ENCODE measurements around the gene SPO11. TPM values are rescaled to one million over a fixed set of nuclear protein-coding genes. Genes with fewer than 3 reads are reported as not detected.
A peak's percentile ranks its signal among the peaks of the same experiment; 100 is the strongest.

Gene SPO11
- total RNA-seq, 4 donors from 2014 or later, result not detected

DNA sequence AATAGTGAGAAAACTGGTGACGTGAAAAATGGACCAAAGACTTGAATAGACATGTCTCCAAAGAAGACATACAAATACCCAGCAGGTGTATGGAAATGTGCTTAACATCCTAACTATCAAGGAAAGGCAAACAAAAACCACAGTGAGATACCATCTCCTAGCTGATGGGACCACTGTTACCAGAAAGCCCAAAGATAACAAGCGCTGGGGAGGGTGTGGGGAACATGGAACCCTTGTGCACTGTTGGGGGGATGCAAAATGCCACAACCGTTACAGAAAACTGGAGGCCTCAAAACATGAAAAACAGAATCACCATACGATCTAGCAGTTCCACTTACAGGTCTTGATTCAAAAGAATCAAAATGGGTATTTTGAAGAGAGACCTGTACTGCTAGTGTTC is 41.8 kb downstream of the SPO11 start:
- Histone ChIP-seq H3K9me3 (no peaks in the 10 kb centered on the region), H3K36me3 (peaks cover 0 to 75% (median 36%) of the 10 kb centered on the region in 4 donors), H3K4me3 (no peak overlapping the region), H3K27me3 (no peaks in the 10 kb centered on the region), H3K27ac (no peak overlapping the region), H3K4me1 (peaks cover 0 to 3% (median 0%) of the 10 kb centered on the region in 4 donors)
- DNase-seq, result no peak
- intact Hi-C loops (cut with DNase I; ENCODE audit: low total_unique reads) (loop anchor here (10.0 kb wide), 1 partner anchor 223 kb away; no protein-coding TSS in a partner anchor), in situ Hi-C loops (cut with MboI; ENCODE audit: low pct_ligation_motif_present in 1 of 4, low pct_unique_long_range_greater_than_20kb in 1 of 4, low sequenced_read_pairs in 3 of 4) (no loop called here)
- 81 to 87% methylated on average over 4 of the region's 4 CpGs for WGBS, 2 donors (ENCODE audit: low coverage in 1 of 2)
- TF ChIP-seq POLR2A (IDR thresholded peaks at IDR 0.05) (no peak), CTCF (IDR thresholded peaks at IDR 0.05) (no peak), POLR2AphosphoS5 (IDR thresholded peaks at IDR 0.05) (no peak), EP300 (IDR thresholded peaks at IDR 0.05; ENCODE audit: low read depth) (no peak)

- intact Hi-C loops (cut with DNase I; ENCODE audit: low total_unique reads), result loop anchor here (10.0 kb wide), 1 partner anchor 223 kb away; no protein-coding TSS in a partner anchor
- Histone ChIP-seq H3K36me3 (peaks cover 0 to 75% (median 34%) of the 10 kb centered on the region in 4 donors), H3K27me3 (no peaks in the 10 kb centered on the region), H3K27ac (no peak overlapping the region), H3K4me1 (peaks cover 0 to 3% (median 0%) of the 10 kb centered on the region in 4 donors), H3K9me3 (no peaks in the 10 kb centered on the region), H3K4me3 (no peak overlapping the region)
- WGBS, 2 donors (ENCODE audit: low coverage in 1 of 2), result 88% methylated on average over 9 of the region's 9 CpGs; no CpG with 5 or more reads in 1 of the 2 donors
- DNase-seq, result no peak
- no peak for TF ChIP-seq POLR2A (IDR thresholded peaks at IDR 0.05)
- no peak for TF ChIP-seq CTCF (IDR thresholded peaks at IDR 0.05)
- TF ChIP-seq POLR2AphosphoS5 (IDR thresholded peaks at IDR 0.05), result no peak
- TF ChIP-seq EP300 (IDR thresholded peaks at IDR 0.05; ENCODE audit: low read depth), result no peak
- in situ Hi-C loops (cut with MboI; ENCODE audit: low pct_ligation_motif_present in 1 of 4, low pct_unique_long_range_greater_than_20kb in 1 of 4, low sequenced_read_pairs in 3 of 4), result no loop called here
Measured at GRCh38 chr20:57372157-57372556, 42.6 kb downstream of the SPO11 start.

DNA sequence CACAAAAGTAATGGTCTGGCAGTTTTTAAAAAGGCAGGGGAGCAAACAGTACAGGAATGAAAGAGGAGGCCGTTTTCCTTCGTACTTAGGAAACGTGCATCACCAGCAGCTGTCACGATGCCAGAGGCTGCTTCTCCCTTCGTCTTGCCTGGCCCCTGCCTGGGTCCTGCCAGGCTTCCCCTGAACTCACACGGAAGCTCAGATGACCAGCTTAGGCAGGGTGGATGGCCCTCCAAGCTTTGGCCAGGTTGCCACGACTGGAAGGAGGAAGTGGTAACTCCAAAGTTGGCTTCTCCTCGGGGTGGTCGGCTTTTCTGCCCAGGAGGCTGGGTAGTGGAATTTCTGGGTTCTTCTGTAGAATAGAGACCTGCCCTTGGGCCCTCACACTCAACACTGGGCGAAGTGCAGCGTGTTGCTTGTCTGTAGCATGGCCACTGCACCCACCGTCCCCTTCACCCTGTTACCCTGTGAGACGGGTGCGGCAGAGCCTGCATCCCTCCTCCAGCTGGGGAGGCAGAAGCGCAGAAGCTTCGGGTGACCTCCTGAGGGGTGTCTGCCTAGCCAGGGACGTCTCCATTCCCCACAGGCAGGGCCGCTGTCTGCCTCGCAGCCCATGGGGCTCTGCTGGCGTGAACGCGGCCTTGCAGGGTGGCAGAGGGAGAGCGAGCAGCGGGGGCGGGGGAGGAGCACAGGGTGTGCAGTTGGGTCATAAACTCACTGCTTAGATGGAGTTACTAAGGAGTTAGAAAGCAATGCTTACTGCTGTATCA is 43.2 kb downstream of the SPO11 start:
- Histone ChIP-seq H3K27ac (no peak overlapping the region), H3K9me3 (no peaks in the 10 kb centered on the region), H3K27me3 (no peaks in the 10 kb centered on the region), H3K4me3 (no peak overlapping the region), H3K4me1 (peaks cover 0 to 3% (median 0%) of the 10 kb centered on the region in 4 donors), H3K36me3 (peaks cover 0 to 75% (median 34%) of the 10 kb centered on the region in 4 donors)
- 68 to 91% methylated on average over 5 to 24 of the region's 25 CpGs for whole genome bisulfite sequencing, 2 donors (ENCODE audit: low coverage in 1 of 2)
- intact Hi-C loops (cut with DNase I; ENCODE audit: low total_unique reads) (loop anchor here (10.0 kb wide), 1 partner anchor 222 kb away; no protein-coding TSS in a partner anchor), in situ Hi-C loops (cut with MboI; ENCODE audit: low pct_ligation_motif_present in 1 of 4, low pct_unique_long_range_greater_than_20kb in 1 of 4, low sequenced_read_pairs in 3 of 4) (no loop called here)
- TF ChIP-seq POLR2AphosphoS5 (IDR thresholded peaks at IDR 0.05), result no peak
- no peak for TF ChIP-seq EP300 (IDR thresholded peaks at IDR 0.05; ENCODE audit: low read depth)
- no peak for TF ChIP-seq POLR2A (IDR thresholded peaks at IDR 0.05)
- DNase-seq, result no peak

DNA sequence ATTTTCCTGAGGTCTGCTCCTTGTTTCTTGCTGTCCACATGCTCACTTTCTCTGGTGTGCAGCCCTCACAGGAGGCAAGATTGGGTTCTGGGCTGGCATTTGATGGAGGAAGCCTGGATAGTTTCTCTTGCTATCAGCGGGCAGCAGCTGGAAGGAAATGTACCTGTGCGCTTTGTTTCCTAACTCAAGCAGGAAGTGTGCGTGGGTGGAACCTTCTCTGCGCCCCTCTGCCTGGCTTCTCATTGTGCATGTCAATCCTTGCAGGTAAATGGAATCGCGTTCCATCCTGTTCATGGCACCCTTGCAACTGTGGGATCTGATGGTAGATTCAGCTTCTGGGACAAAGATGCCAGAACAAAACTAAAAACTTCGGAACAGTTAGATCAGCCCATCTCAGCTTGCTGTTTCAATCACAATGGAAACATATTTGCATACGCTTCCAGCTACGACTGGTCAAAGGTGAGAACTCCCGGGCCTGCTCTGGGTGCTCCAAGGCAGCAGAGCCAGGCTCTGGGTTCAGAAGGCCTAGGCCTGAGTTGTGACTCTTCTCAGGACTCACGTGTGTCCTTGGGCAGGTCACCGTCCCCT is 44.8 kb downstream of the SPO11 start:
- DNase-seq, result no peak
- WGBS, 2 donors (ENCODE audit: low coverage in 1 of 2), result 73 to 100% methylated on average over 1 to 12 of the region's 12 CpGs
- intact Hi-C loops (cut with DNase I; ENCODE audit: low total_unique reads), result loop anchor here (10.0 kb wide), 1 partner anchor 220 kb away; no protein-coding TSS in a partner anchor
- H3K9me3 ChIP-seq, result no peaks in the 10 kb centered on the region
- TF ChIP-seq POLR2AphosphoS5 (IDR thresholded peaks at IDR 0.05), result no peak
- TF ChIP-seq CTCF (IDR thresholded peaks at IDR 0.05), result no peak
- TF ChIP-seq EP300 (IDR thresholded peaks at IDR 0.05; ENCODE audit: low read depth), result no peak
- no peak for TF ChIP-seq POLR2A (IDR thresholded peaks at IDR 0.05)
- no peaks in the 10 kb centered on the region for H3K27me3 ChIP-seq
- peaks cover 0 to 66% (median 32%) of the 10 kb centered on the region in 4 donors for H3K36me3 ChIP-seq
- H3K27ac ChIP-seq, result peak overlapping the region in 3 of 4 donors; percentile 1 to 36 (median 12)
- no peak overlapping the region for H3K4me3 ChIP-seq
- in situ Hi-C loops (cut with MboI; ENCODE audit: low pct_ligation_motif_present in 1 of 4, low pct_unique_long_range_greater_than_20kb in 1 of 4, low sequenced_read_pairs in 3 of 4), result no loop called here
- H3K4me1 ChIP-seq, result peaks cover 0 to 3% (median 0%) of the 10 kb centered on the region in 4 donors
